Smooth muscle cell (in vitro differentiated cells): ENCODE results near the gene MAP3K20. TPM values are rescaled to one million over a fixed set of nuclear protein-coding genes. Genes with fewer than 3 reads are reported as not detected.
"Not testable (repeated sequence)": the region's sequence is repeated elsewhere in the genome, so short reads cannot be mapped to it uniquely, and the experiment has no call there.

ENCODE experiments used
- DNase-seq: peaks from one replicate; lab custom pipeline; 2025; ENCODE audit not compliant: unreplicated experiment; lab: John Stamatoyannopoulos, UW
- H2AFZ ChIP-seq: fragments of 200-600 bp; sonication (generic); 2 replicates; pipeline ENCODE4 v1.6.0; 2016; ENCODE audit warnings: antibody characterized with exemption, low read depth, mild to moderate bottlenecking
- H3F3A ChIP-seq: fragments of 200-600 bp; sonication (generic); 2 replicates; pipeline ENCODE4 v1.6.0; 2017; ENCODE audit warnings: antibody characterized with exemption, low read depth
- H3K27ac ChIP-seq: fragments of 200-600 bp; sonication (generic); 2 replicates; pipeline ENCODE4 v1.5.1; 2016; ENCODE audit warnings: low read depth, mild to moderate bottlenecking
- H3K27me3 ChIP-seq: fragments of 200-600 bp; sonication (generic); 2 replicates; pipeline ENCODE4 v1.6.1; 2016; ENCODE audit warnings: low read depth, mild to moderate bottlenecking
- H3K36me3 ChIP-seq: fragments of 200-600 bp; sonication (generic); 2 replicates; pipeline ENCODE4 v1.5.1; 2016; ENCODE audit warnings: low read depth
- H3K4me1 ChIP-seq: fragments of 200-600 bp; sonication (generic); 2 replicates; pipeline ENCODE4 v1.5.1; 2016; ENCODE audit warnings: low read depth
- H3K4me2 ChIP-seq: fragments of 200-600 bp; sonication (generic); 2 replicates; pipeline ENCODE4 v1.6.0; 2016; ENCODE audit warnings: mild to moderate bottlenecking
- H3K4me3 ChIP-seq: fragments of 200-600 bp; sonication (generic); 2 replicates; pipeline ENCODE4 v1.5.1; 2016; ENCODE audit warnings: mild to moderate bottlenecking
- H3K79me2 ChIP-seq: fragments of 200-600 bp; sonication (generic); 2 replicates; pipeline ENCODE4 v1.6.0; 2016; ENCODE audit warnings: low read depth, mild to moderate bottlenecking
- H3K9ac ChIP-seq: fragments of 200-600 bp; sonication (generic); 2 replicates; pipeline ENCODE4 v1.6.0; 2016; ENCODE audit warnings: low read depth
- H3K9me3 ChIP-seq: fragments of 200-600 bp; sonication (generic); replicated peaks from 2 replicates; pipeline ENCODE4 v1.5.1; 2016; ENCODE audit warnings: low read depth
- H4K20me1 ChIP-seq: fragments of 200-600 bp; sonication (generic); 2 replicates; pipeline ENCODE4 v1.6.0; 2016; ENCODE audit warnings: low read depth
- WGBS: methylation state at CpG from one replicate; pipeline ENCODE4 v1.1.7; 2016; ENCODE audit warnings: low lambda C conversion rate; 5-methylcytosine and 5-hydroxymethylcytosine counted together
- polyA plus RNA-seq: library from polyadenylated mRNA; unstranded; fragments of >200 nt; fragmentation: Nextera tagmentation; extraction: Ambion mirVana; gene quantifications from 2 replicates; pipeline ENCODE4 v1.2.1, GENCODE V29; 2016
- total RNA-seq: library from RNA; depleted of rRNA; stranded (reverse); fragments of >200 nt; gene quantifications from 2 replicates; pipeline ENCODE4 v1.2.3, GENCODE V29; 2014
- TF ChIP-seq, protein P1 (sequence below): fragments of 200-600 bp; sonication (generic); IDR thresholded peaks from 2 replicates; pipeline ENCODE4 v1.5.1; 2017; ENCODE audit warnings: borderline replicate concordance, mild to moderate bottlenecking, antibody characterized with exemption; ENCODE audit not compliant: insufficient read depth, poor library complexity, severe bottlenecking

The MAP3K20 gene
- total and polyA plus RNA-seq, 2 experiments from 2014 or later, result 25.8 to 29.2 TPM

DNA sequence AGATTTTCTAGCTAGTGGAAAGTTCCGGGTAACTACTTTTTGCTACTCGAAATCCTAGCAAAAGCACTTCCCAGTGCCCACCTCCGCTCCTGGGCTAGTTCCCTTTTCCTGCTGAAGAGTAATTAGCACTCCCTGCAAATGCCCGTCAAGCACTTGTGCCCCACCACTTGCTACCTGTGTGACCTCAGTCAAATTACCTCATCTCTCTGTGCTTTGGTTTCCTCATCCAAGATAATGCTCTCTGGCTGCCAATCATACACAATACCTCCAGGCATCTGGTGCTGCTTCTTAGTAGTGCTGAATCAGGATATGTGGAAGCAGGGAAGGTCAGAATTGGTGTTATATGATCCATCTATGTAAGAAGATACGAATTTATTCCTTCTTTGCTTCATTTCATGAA is 176.9 kb downstream of the MAP3K20 start:
- TF ChIP-seq, protein P1, sequence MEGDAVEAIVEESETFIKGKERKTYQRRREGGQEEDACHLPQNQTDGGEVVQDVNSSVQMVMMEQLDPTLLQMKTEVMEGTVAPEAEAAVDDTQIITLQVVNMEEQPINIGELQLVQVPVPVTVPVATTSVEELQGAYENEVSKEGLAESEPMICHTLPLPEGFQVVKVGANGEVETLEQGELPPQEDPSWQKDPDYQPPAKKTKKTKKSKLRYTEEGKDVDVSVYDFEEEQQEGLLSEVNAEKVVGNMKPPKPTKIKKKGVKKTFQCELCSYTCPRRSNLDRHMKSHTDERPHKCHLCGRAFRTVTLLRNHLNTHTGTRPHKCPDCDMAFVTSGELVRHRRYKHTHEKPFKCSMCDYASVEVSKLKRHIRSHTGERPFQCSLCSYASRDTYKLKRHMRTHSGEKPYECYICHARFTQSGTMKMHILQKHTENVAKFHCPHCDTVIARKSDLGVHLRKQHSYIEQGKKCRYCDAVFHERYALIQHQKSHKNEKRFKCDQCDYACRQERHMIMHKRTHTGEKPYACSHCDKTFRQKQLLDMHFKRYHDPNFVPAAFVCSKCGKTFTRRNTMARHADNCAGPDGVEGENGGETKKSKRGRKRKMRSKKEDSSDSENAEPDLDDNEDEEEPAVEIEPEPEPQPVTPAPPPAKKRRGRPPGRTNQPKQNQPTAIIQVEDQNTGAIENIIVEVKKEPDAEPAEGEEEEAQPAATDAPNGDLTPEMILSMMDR, result no peak
- H4K20me1 ChIP-seq, result no peaks in the 10 kb centered on the region
- H3K36me3 ChIP-seq, result no peaks in the 10 kb centered on the region
- H3K9me3 ChIP-seq, result no peaks in the 10 kb centered on the region
- H3K4me3 ChIP-seq, result no peak overlapping the region
- 76% methylated on average over 5 of the region's 5 CpGs for WGBS
- H3K79me2 ChIP-seq, result no peaks in the 10 kb centered on the region
- no peak overlapping the region for H3K4me2 ChIP-seq
- no peaks in the 10 kb centered on the region for H3F3A ChIP-seq
- no peak overlapping the region for H2AFZ ChIP-seq
- no peaks in the 10 kb centered on the region for H3K27me3 ChIP-seq
- no peak for DNase-seq
- H3K27ac ChIP-seq, result no peak overlapping the region
- H3K4me1 ChIP-seq, result peaks cover 7% of the 10 kb centered on the region
- H3K9ac ChIP-seq, result no peak overlapping the region

DNA sequence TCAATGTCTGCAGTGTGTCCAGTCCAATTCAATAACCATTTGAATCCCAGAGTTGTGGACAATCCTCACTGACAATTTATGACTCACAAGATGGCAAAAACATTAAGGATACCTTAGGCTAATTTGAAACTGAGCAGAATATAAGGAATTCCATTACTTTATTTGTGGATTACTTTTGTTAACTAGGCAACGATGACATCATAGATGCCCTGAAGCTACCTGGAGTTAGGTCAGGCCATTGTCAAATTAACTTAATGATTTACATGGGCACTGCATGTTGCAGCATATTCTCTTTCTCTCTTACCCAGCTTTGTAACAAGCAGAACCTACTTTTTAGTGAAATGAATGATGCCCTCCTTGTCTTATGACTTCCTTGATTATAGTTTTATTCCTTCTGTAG is 179.0 kb downstream of the MAP3K20 start:
- H2AFZ ChIP-seq, result no peak overlapping the region
- 85% methylated on average over 1 of the region's 1 CpG for WGBS
- no peaks in the 10 kb centered on the region for H3K36me3 ChIP-seq
- H3K4me3 ChIP-seq, result no peak overlapping the region
- TF ChIP-seq, protein P1, result no peak
- no peaks in the 10 kb centered on the region for H3K27me3 ChIP-seq
- DNase-seq, result no peak
- H3K27ac ChIP-seq, result no peak overlapping the region
- H3K79me2 ChIP-seq, result no peaks in the 10 kb centered on the region
- no peaks in the 10 kb centered on the region for H3K9me3 ChIP-seq
- H3F3A ChIP-seq, result no peaks in the 10 kb centered on the region
- no peak overlapping the region for H3K9ac ChIP-seq
- H4K20me1 ChIP-seq, result no peaks in the 10 kb centered on the region
- no peak overlapping the region for H3K4me2 ChIP-seq
- H3K4me1 ChIP-seq, result peaks cover 4% of the 10 kb centered on the region

DNA sequence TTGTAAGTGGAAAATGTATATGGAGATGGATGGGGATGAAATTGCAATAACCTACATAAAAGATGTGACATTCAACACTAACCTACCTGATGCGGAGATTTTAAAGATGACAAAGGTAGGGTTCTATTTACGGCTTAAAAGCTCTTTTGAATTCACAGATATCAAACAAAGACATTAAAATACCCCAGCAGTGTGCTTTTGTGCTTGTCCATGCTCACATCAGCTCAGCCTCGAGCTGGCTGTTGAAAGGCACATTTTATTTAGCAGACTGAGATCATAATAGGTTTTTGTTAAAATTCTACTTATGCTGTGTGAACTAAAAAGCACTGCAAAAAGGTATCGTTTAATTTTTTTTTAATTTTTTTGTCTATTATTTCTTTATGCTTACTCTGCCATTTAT is 183.1 kb downstream of the MAP3K20 start:
- H3K36me3 ChIP-seq, result no peaks in the 10 kb centered on the region
- no peak overlapping the region for H3K27ac ChIP-seq
- H4K20me1 ChIP-seq, result no peaks in the 10 kb centered on the region
- H3K27me3 ChIP-seq, result no peaks in the 10 kb centered on the region
- H3K4me3 ChIP-seq, result no peak overlapping the region
- H3K9ac ChIP-seq, result no peak overlapping the region
- TF ChIP-seq, protein P1, result no peak
- no peaks in the 10 kb centered on the region for H3K9me3 ChIP-seq
- no peaks in the 10 kb centered on the region for H3K79me2 ChIP-seq
- H3F3A ChIP-seq, result no peaks in the 10 kb centered on the region
- H3K4me1 ChIP-seq, result no peaks in the 10 kb centered on the region
- no peak for DNase-seq
- WGBS, result 93% methylated on average over 4 of the region's 4 CpGs
- no peak overlapping the region for H3K4me2 ChIP-seq
- no peak overlapping the region for H2AFZ ChIP-seq

DNA sequence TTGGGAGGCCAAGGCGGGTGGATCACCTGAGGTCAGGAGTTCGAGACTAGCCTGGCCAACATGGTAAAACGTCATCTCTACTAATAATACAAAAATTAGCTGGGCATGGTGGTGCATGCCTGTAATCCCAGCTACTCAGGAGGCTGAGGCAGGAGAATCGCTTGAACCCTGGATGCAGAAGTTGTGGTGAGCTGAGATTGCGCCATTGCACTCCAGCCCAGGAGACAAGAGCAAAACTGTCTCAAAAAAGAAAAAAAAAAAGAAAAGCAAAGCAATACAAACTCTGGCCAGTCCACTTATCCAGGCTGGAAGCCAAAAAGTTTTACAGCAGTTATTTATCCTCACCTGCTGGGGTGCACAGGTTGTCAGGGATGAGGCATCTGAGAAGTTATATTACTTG is 186.7 kb downstream of the MAP3K20 start:
- not testable (repeated sequence) for H3K9ac ChIP-seq, H3K36me3 ChIP-seq, H3F3A ChIP-seq, H3K4me2 ChIP-seq, H3K4me1 ChIP-seq, H3K27me3 ChIP-seq, H2AFZ ChIP-seq, DNase-seq, H3K4me3 ChIP-seq, H3K79me2 ChIP-seq, H3K9me3 ChIP-seq, H4K20me1 ChIP-seq, H3K27ac ChIP-seq
- 96% methylated on average over 5 of the region's 5 CpGs for WGBS
